Measurements from ENCODE around the gene DNAJC5. TPM values are rescaled to one million over a fixed set of nuclear protein-coding genes. Genes with fewer than 3 reads are reported as not detected.
A peak's percentile ranks its signal among the peaks of the same experiment; 100 is the strongest.

DNAJC5 gene
- total and polyA plus RNA-seq, 9 of the 15 experiments (the other 6 are each of a cell fraction or from before 2014, with no cell fraction given) = 0.95 to 42.8 (median 23.4) TPM

GRCh38 chr20:63957004-63957689 lies 62.2 kb downstream of the DNAJC5 start (continued):
- 0 out of 2 replicates have a peak, but pooled peaks have one; percentile 9 for TF ChIP-seq ZNF316 (IDR thresholded peaks at IDR 0.05)
- no peak for TF ChIP-seq PHB (CRISPR knock-in tag; IDR thresholded peaks at IDR 0.05)
- peak; percentile 27 to 50; a peak in 1 of 4 replicates for TF ChIP-seq MAZ (CRISPR knock-in tag; conservative IDR thresholded peaks at IDR 0.05 in 1 of 2, IDR thresholded peaks at IDR 0.05 in 1 of 2)
- TF ChIP-seq PCBP1 (IDR thresholded peaks at IDR 0.05; ENCODE audit: low read depth, low read length, poor library complexity, severe bottlenecking) = peak; percentile 12
- TF ChIP-seq ATF7 (IDR thresholded peaks at IDR 0.05) = 0 out of 2 replicates have a peak, but pooled peaks have one; percentile 10
- TF ChIP-seq NRF1 (conservative IDR thresholded peaks at IDR 0.05 in 1 of 2, IDR thresholded peaks at IDR 0.05 in 1 of 2) = peak in 1 of 2 experiments; percentile 32; a peak in 1 of 4 replicates
- TF ChIP-seq HDAC2 (IDR thresholded peaks at IDR 0.05) = 0 out of 2 replicates have a peak, but pooled peaks have one; percentile 11
- no peak for TF ChIP-seq NFATC3 (IDR thresholded peaks at IDR 0.05)
- no peak for TF ChIP-seq HDGF (IDR thresholded peaks at IDR 0.05)
- peak; percentile 14 for TF ChIP-seq TAF1 (IDR thresholded peaks at IDR 0.05; ENCODE audit: control insufficient read depth, extremely low read depth, insufficient read depth, low read length, severe bottlenecking)
- TF ChIP-seq PHF8 (IDR thresholded peaks at IDR 0.05; ENCODE audit: borderline replicate concordance, low read length) = peak; percentile 66; the same call in 1 of the 2 replicates
- no peak for TF ChIP-seq PCBP2 (IDR thresholded peaks at IDR 0.05; ENCODE audit: low read depth, low read length, poor library complexity, severe bottlenecking)
- no peak for TF ChIP-seq HMG20A (CRISPR knock-in tag; conservative IDR thresholded peaks at IDR 0.05)
- TF ChIP-seq, protein P1, sequence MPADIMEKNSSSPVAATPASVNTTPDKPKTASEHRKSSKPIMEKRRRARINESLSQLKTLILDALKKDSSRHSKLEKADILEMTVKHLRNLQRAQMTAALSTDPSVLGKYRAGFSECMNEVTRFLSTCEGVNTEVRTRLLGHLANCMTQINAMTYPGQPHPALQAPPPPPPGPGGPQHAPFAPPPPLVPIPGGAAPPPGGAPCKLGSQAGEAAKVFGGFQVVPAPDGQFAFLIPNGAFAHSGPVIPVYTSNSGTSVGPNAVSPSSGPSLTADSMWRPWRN (IDR thresholded peaks at IDR 0.05; ENCODE audit: low read depth) = no peak
- peak in 1 of 3 experiments; percentile 23 for TF ChIP-seq YY1 (IDR thresholded peaks at IDR 0.05; ENCODE audit: borderline replicate concordance in 1 of 3, control insufficient read depth in 1 of 3, extremely low read depth in 1 of 3, insufficient read depth in 3 of 3, insufficient read length in 1 of 3, insufficient replicate concordance in 2 of 3, low read depth in 1 of 3, low read length in 2 of 3)
- peak; percentile 64; the same call in 1 of the 2 replicates for TF ChIP-seq TFAP4 (CRISPR knock-in tag; IDR thresholded peaks at IDR 0.05; ENCODE audit: borderline replicate concordance)
- TF ChIP-seq, protein P2, sequence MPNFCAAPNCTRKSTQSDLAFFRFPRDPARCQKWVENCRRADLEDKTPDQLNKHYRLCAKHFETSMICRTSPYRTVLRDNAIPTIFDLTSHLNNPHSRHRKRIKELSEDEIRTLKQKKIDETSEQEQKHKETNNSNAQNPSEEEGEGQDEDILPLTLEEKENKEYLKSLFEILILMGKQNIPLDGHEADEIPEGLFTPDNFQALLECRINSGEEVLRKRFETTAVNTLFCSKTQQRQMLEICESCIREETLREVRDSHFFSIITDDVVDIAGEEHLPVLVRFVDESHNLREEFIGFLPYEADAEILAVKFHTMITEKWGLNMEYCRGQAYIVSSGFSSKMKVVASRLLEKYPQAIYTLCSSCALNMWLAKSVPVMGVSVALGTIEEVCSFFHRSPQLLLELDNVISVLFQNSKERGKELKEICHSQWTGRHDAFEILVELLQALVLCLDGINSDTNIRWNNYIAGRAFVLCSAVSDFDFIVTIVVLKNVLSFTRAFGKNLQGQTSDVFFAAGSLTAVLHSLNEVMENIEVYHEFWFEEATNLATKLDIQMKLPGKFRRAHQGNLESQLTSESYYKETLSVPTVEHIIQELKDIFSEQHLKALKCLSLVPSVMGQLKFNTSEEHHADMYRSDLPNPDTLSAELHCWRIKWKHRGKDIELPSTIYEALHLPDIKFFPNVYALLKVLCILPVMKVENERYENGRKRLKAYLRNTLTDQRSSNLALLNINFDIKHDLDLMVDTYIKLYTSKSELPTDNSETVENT (CRISPR knock-in tag; IDR thresholded peaks at IDR 0.05) = 0 out of 2 replicates have a peak, but pooled peaks have one; percentile 54
- 0 out of 2 replicates have a peak, but pooled peaks have one; percentile 5 for TF ChIP-seq EGR1 (conservative IDR thresholded peaks at IDR 0.05)
- peak; percentile 64 for TF ChIP-seq SUPT5H (IDR thresholded peaks at IDR 0.05)
- peak; percentile 50 for TF ChIP-seq MAX (CRISPR knock-in tag; IDR thresholded peaks at IDR 0.05)
